Activated naive CD8-positive, alpha-beta T cell treated with anti-CD3 and anti-CD28 coated beads, Interleukin-2, amount 10 ng/mL, durations not matched to agents 7 days and 5 days (primary cell): Measurements from ENCODE around the gene UBAC2. TPM values are rescaled to one million over a fixed set of nuclear protein-coding genes. Genes with fewer than 3 reads are reported as not detected.
A peak's percentile ranks its signal among the peaks of the same experiment; 100 is the strongest.
"Not testable (repeated sequence)": the region's sequence is repeated elsewhere in the genome, so short reads cannot be mapped to it uniquely, and the experiment has no call there.

Source experiments
- ATAC-seq: fragments of 150-1000 bp; cut with Tn5 transposase; one replicate; pipeline ENCODE4 v1.10.0; 2021; ENCODE audit warnings: low read depth, moderate library complexity
- POLR2A ChIA-PET: fragments of 350-600 bp; sonication (Branson Sonifier 250); formaldehyde crosslinking; loops from one replicate; lab custom pipeline; 2021; ENCODE audit warnings: antibody characterized with exemption; lab: Charles Lee
- DNase-seq: peaks from one replicate; pipeline ENCODE4 v3.0.0; 2021
- H3K27ac Mint-ChIP-seq: one replicate; pipeline ENCODE4 v1.8.0; 2022; ENCODE audit warnings: mild to moderate bottlenecking, mixed read lengths
- H3K27me3 Mint-ChIP-seq: one replicate; pipeline ENCODE4 v1.8.0; 2022; ENCODE audit warnings: mild to moderate bottlenecking, moderate library complexity, mixed read lengths
- H3K36me3 Mint-ChIP-seq: one replicate; pipeline ENCODE4 v1.8.0; 2021; ENCODE audit warnings: mild to moderate bottlenecking, mixed read lengths
- H3K4me1 Mint-ChIP-seq: one replicate; pipeline ENCODE4 v1.8.0; 2021; ENCODE audit warnings: mixed read lengths
- H3K4me3 Mint-ChIP-seq: one replicate; pipeline ENCODE4 v1.8.0; 2022; ENCODE audit warnings: mild to moderate bottlenecking, moderate library complexity, mixed read lengths
- H3K9me3 Mint-ChIP-seq: one replicate; pipeline ENCODE4 v1.8.0; 2021; ENCODE audit warnings: mixed read lengths
- total RNA-seq, 2 experiments: library from RNA; stranded (reverse); gene quantifications; one replicate each; pipeline ENCODE4 v1.2.3, GENCODE V29; 2021

Gene UBAC2
- total RNA-seq, 2 experiments from 2014 or later, result 79.1 to 80.8 TPM

DNA sequence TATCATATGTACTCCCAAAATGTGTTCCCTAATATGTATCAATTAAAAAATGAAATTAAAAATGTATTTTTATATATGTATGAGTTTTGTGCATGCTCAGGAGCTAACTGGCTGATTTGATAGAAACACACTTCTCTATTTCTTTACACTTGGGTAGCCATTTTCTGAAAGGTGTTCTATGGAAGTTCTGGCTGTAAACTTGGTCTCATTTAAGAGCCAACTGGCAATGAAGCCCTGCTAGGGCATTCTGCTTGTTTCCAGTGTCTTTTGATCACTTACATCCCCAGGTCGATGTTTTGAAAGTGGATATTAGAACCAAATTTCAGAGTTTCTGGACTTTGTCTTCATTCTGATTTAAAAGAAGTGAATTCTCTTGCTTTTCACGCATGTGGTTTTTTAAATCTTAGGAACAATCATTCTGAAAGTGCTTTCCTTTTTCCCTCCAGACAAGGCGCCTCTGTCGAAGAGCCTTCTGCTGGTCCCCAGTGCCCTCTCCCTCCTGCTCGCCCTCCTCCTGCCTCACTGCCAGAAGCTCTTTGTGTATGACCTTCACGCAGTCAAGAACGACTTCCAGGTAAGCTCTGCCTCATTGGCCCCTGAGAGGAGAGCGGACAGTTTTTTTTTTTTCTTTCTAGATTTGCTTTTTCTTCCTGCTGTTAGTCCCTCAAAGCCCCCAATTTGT is 37.5 kb downstream of the UBAC2 start:
- Mint-ChIP-seq H3K36me3 (peaks cover 38% of the 10 kb centered on the region), H3K4me3 (peak overlapping the region; percentile 89), H3K4me1 (peaks cover 41% of the 10 kb centered on the region), H3K27me3 (no peaks in the 10 kb centered on the region), H3K9me3 (no peaks in the 10 kb centered on the region), H3K27ac (peak overlapping the region; percentile 97)
- ATAC-seq (peak; percentile 85), DNase-seq (no peak)
- POLR2A ChIA-PET, result interaction anchor here (1.0 to 2.3 kb wide), 5 partner anchors 14 to 37 kb away, joined by 3 to 15 read pairs (median 5); partner anchors contain the start of genes GPR18 and UBAC2

DNA sequence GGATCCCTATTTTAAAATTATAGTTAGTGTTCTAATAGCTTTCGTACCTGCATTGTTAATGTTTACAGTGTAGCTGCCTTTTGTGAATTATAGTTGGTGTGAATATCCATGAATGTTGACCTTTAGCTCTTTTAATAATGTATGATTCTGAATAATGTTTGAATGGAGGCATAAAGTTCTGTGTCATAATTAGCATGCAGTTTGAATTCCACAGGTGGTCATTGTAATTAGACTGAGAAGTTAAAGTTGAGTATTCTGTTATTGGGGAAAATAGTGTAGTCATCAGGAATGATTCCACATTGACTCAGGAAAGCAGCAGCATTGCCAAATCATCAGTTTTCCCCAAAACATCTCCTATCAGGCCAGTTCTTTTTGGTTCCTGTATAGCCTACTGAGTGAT is 45.4 kb downstream of the UBAC2 start:
- POLR2A ChIA-PET, result no interaction called here
- no peak for ATAC-seq
- Mint-ChIP-seq H3K36me3 (peaks cover 42% of the 10 kb centered on the region), H3K27me3 (no peaks in the 10 kb centered on the region), H3K9me3 (no peaks in the 10 kb centered on the region), H3K4me3 (no peak overlapping the region), H3K4me1 (peaks cover 12% of the 10 kb centered on the region), H3K27ac (no peak overlapping the region)
- DNase-seq, result no peak

DNA sequence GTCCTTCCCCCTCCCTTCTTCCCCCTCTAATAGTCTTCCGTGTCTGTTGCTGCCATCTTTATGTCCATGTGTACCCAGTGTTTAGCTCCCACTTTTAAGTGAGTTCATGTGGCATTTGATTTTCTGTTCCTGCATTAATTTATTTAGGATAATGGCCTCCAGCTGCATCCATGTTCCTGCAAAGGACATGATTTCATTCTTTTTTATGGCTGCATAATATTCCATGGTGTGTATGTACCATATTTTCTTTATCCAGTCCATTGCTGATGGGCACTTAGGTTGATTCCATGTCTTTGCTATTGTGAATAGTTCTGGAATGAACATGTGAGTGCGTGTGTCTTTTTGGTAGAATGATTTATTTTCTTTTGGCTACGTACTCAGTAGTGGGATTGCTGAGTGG is 48.5 kb downstream of the UBAC2 start:
- H3K9me3 Mint-ChIP-seq, H3K27me3 Mint-ChIP-seq, POLR2A ChIA-PET, DNase-seq, H3K4me3 Mint-ChIP-seq, H3K27ac Mint-ChIP-seq, ATAC-seq: not testable (repeated sequence)
- H3K4me1 Mint-ChIP-seq, result peaks cover 26% of the 10 kb centered on the region
- peaks cover 52% of the 10 kb centered on the region for H3K36me3 Mint-ChIP-seq

DNA sequence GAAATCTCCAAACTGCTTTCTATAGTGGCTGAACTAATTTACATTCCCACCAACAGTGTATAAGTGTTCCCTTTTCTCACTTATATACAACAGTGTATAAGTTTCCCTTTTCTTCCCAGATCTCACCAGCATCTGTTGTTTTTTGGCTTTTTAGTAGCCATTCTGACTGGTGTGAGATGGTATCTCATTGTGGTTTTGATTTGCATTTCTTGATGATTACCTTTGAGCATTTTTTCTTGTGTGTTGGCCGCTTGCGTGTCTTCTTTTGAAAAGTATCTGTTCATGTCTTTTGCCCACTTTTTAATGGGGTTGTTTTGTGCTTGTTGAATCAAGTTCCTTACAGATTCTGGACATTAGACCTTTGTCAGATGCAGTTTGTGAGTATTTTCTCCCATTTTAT is 49.0 kb downstream of the UBAC2 start:
- H3K27me3 Mint-ChIP-seq, H3K4me3 Mint-ChIP-seq, DNase-seq, ATAC-seq, POLR2A ChIA-PET, H3K9me3 Mint-ChIP-seq: not testable (repeated sequence)
- H3K27ac Mint-ChIP-seq, result peak overlapping the region; percentile 5
- H3K36me3 Mint-ChIP-seq, result peaks cover 50% of the 10 kb centered on the region
- peaks cover 27% of the 10 kb centered on the region for H3K4me1 Mint-ChIP-seq

DNA sequence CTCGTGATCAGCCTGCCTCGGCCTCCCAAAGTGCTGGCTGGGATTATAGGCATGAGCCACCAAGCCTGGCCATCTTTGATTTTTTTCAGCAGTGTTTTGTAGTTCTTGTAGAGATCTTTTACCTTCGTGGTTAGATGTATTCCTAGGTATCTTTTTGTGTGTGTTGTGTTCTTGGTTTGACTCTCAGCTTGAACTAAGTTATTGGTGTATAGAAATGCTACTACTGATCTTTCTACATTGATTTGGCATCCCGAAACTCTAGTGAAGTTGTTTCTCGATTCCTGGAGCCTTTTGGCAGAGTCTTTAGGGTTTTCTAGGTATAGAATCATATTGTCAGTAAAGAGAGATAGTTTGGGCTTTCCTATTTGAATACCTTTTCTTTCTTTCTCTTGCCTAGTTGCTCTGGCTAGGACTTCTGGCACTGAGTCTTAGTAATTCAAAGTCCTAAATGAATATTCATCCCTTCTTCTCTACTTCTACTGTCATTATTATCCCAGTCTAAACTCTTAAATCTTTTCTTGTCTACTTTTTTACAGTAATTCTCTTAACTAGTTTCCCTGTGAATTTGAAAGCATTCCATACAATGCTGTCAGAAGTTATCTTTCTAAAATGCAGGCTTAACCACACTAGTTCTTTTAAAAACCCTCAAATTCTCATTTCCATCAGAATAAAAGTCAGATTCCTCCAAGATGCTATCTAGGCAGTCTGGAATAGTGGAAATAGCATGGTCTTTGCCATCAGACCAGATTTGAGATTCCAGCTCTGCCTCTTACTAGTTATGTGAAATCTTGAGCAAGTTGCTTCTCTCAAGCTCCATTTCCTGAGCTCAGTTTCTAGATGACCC is 50.5 kb downstream of the UBAC2 start:
- H3K27me3 Mint-ChIP-seq, result no peaks in the 10 kb centered on the region
- H3K27ac Mint-ChIP-seq, result peak overlapping the region; percentile 19
- ATAC-seq (no peak), DNase-seq (no peak)
- H3K4me1 Mint-ChIP-seq, result peaks cover 38% of the 10 kb centered on the region
- H3K9me3 Mint-ChIP-seq, result no peaks in the 10 kb centered on the region
- POLR2A ChIA-PET, result interaction anchor here (1.2 to 1.3 kb wide), 2 partner anchors 32 to 50 kb away, joined by 4 to 9 read pairs; partner anchors contain the start of gene UBAC2
- no peak overlapping the region for H3K4me3 Mint-ChIP-seq
- H3K36me3 Mint-ChIP-seq, result peaks cover 56% of the 10 kb centered on the region

DNA sequence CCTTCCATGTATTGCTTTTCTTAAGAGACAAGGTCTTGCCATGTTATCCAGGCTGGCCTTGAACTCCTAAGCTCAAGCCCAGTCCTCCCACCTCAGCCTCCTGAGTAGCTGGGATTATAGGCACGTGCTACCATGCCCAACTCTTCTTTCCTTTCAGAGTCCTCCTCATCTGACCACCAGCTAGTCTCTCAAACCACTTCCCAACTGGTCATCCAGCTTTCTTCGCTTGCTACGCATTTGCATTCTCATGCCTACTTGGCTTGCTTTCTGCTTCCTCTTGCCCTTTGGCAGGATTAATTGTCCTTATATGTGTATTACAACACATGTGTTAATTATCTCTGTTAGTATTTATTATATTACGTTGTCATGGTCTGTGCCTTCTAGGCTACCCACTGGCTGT is 51.3 kb downstream of the UBAC2 start:
- no peak for DNase-seq
- H3K27me3 Mint-ChIP-seq, result no peaks in the 10 kb centered on the region
- peaks cover 40% of the 10 kb centered on the region for H3K4me1 Mint-ChIP-seq
- H3K4me3 Mint-ChIP-seq, result no peak overlapping the region
- H3K9me3 Mint-ChIP-seq, result no peaks in the 10 kb centered on the region
- peaks cover 58% of the 10 kb centered on the region for H3K36me3 Mint-ChIP-seq
- no peak for ATAC-seq
- peak overlapping the region; percentile 19 for H3K27ac Mint-ChIP-seq
- POLR2A ChIA-PET, result interaction anchor here (1.2 to 1.3 kb wide), 2 partner anchors 33 to 51 kb away, joined by 4 to 9 read pairs; partner anchors contain the start of gene UBAC2

DNA sequence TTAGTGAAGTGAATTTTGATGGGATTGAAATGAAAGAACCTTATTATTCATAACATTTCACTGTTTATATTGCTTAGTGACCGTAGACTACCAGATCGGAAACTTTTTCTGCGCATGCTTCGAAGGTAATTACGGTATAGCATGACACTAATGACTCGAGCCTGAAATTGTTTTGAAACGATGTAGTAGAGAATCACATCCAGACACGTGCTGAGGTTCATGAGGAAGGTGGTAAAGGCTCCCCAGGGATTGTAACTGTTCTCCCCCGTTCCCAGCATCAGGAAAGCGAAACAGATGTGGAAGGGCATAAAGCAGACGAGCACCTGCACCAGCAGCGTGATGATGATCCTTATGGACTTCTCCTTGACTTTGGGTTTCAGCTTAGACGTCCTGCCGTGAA is 54.2 kb downstream of the UBAC2 start:
- no peak for DNase-seq
- Mint-ChIP-seq H3K36me3 (peaks cover 49% of the 10 kb centered on the region), H3K27ac (peak overlapping the region; percentile 15), H3K4me1 (peaks cover 49% of the 10 kb centered on the region), H3K4me3 (peak overlapping the region; percentile 86), H3K27me3 (no peaks in the 10 kb centered on the region), H3K9me3 (no peaks in the 10 kb centered on the region)
- no peak for ATAC-seq
- POLR2A ChIA-PET, result interaction anchor here (1.8 to 4.4 kb wide), 2 partner anchors 40 to 52 kb away, joined by 7 to 106 read pairs; partner anchors contain the start of gene UBAC2

DNA sequence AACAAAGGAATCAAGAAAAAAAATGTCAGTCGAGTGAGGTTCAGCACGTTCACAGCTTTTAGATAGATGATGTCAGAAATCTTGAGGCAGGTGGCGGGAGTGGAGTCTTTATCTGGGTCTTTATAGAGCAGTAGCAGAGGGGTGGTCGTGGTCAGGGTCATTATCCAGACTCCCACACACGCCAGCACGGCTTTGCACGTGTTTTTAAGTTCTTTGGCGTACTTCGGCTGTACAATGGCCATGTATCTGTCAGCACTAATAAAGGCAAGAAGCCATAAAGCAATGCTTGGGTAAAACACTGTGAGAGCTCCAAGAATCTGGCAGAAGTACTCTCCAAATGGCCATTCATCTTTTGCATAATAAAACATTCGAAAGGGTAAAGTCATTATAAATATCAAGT is 54.6 kb downstream of the UBAC2 start:
- DNase-seq (no peak), ATAC-seq (no peak)
- POLR2A ChIA-PET, result interaction anchor here (0.8 to 4.4 kb wide), 4 partner anchors 37 to 79 kb away, joined by 5 to 106 read pairs (median 6); partner anchors contain the start of gene UBAC2
- Mint-ChIP-seq H3K4me1 (peaks cover 51% of the 10 kb centered on the region), H3K4me3 (peak overlapping the region; percentile 86), H3K9me3 (no peaks in the 10 kb centered on the region), H3K36me3 (peaks cover 49% of the 10 kb centered on the region), H3K27ac (peak overlapping the region; percentile 15), H3K27me3 (no peaks in the 10 kb centered on the region)

DNA sequence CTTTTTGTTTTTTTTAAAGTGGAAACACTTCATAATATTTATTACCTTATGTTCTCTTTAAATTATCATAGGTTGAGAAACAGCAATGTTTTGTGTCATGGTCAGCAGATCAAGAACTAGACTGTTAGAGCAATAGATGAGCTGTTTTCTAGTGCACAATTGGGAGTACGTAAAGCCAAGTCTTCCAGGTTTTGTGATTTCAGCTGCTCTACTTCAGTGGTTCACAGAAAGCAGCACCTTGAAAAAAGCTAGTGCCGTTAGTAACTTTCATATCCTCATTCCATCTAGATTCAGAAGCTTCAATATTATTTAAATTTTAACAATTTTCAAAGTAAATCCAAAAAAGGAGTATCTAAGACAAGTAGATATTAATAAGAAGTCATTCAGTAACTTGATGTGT is 55.6 kb downstream of the UBAC2 start:
- no peak for DNase-seq
- Mint-ChIP-seq H3K9me3 (no peaks in the 10 kb centered on the region), H3K4me3 (peak overlapping the region; percentile 86), H3K27ac (peak overlapping the region; percentile 85), H3K4me1 (peaks cover 52% of the 10 kb centered on the region), H3K36me3 (peaks cover 42% of the 10 kb centered on the region), H3K27me3 (no peaks in the 10 kb centered on the region)
- no peak for ATAC-seq
- POLR2A ChIA-PET, result interaction anchor here (0.8 to 4.4 kb wide), 5 partner anchors 13 to 80 kb away, joined by 3 to 106 read pairs (median 6); partner anchors contain the start of gene UBAC2

DNA sequence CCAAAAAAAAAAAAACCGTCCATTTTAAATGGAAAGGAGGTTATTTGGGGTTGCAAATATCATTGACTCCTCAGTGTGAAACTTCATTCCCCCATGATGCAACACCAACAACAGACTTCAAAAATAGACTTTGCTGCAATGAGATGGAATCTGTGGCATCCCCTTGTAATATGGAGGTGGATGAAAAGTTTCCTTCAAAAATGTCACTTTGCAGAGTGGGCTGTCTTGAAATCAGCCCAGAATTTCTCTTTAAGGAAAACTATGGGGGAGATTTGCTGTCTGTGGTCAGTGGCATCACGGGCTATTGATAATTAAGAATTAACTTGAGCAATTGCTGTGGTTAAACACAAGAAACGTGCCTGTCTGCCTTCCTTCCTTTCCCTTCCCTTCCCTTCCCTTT is 56.1 kb downstream of the UBAC2 start:
- no peaks in the 10 kb centered on the region for H3K9me3 Mint-ChIP-seq
- peaks cover 42% of the 10 kb centered on the region for H3K36me3 Mint-ChIP-seq
- H3K4me3 Mint-ChIP-seq, result peak overlapping the region; percentile 86
- ATAC-seq, result no peak
- H3K27me3 Mint-ChIP-seq, result no peaks in the 10 kb centered on the region
- peak overlapping the region; percentile 85 for H3K27ac Mint-ChIP-seq
- peaks cover 51% of the 10 kb centered on the region for H3K4me1 Mint-ChIP-seq
- POLR2A ChIA-PET, result interaction anchor here (1.3 to 4.4 kb wide), 7 partner anchors 14 to 54 kb away, joined by 3 to 106 read pairs (median 7); partner anchors contain the start of gene UBAC2
- DNase-seq, result no peak

DNA sequence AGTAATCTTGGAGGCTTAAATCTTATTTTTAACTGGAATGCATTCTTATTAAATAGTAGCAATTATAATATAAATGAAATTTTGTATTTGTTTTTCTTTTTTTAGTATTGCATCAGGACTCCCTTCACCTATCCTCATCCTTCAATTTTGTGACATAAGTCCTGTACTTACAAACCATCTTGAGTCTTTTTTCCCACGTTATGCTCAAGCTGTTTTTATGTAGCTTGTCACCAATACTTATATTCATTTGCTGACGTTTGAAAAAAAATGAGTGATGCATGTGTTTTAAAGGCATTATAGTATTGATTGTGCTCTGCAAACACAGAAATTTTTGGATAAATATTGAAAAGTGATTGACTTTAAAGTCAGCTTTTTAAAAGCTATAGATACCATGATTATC is 56.6 kb downstream of the UBAC2 start:
- H3K27ac Mint-ChIP-seq, result peak overlapping the region; percentile 81
- H3K4me1 Mint-ChIP-seq, result peaks cover 45% of the 10 kb centered on the region
- ATAC-seq (no peak), DNase-seq (no peak)
- H3K36me3 Mint-ChIP-seq, result peaks cover 36% of the 10 kb centered on the region
- no peaks in the 10 kb centered on the region for H3K9me3 Mint-ChIP-seq
- H3K4me3 Mint-ChIP-seq, result peak overlapping the region; percentile 86
- H3K27me3 Mint-ChIP-seq, result no peaks in the 10 kb centered on the region
- POLR2A ChIA-PET, result interaction anchor here (1.2 to 4.4 kb wide), 7 partner anchors 18 to 170 kb away, joined by 3 to 106 read pairs (median 7); partner anchors contain the start of gene UBAC2

DNA sequence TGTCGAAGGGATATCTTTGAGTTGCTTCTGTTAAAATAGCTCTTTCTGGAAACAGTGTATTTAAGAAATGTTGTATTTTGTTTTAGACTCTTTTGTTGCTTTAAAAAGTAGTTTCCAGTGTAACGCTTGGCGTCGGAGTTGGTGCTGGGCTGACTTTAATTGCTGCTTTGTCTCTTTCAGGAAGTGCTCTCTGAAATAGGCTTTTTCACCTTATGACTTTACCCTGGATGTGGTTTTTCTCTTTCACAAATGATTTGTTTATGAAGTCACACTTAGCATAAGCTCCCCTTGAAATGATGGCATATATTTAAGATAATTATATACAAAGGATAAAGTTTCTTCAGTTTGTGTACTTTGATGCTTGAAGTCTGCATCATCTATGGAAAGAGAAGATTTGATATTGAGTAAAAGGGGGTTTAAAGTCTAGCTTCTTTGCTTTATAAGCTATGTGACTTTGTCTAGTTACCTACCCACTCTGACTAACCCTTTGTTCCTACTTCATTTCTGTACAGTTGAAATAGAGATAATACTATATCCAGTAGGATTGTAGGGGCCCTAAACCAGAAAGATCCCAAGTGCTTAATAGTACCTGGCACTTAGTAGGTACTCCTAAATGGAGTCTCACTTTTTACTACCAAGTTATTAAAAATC is 57.7 kb downstream of the UBAC2 start, which contains the start of gene GPR18:
Gene GPR18 (minus strand): TSS at position 170 of the 651 bp plus-strand sequence. CDS start 2,507 bp downstream, outside the sequence.
- DNase-seq (no peak), ATAC-seq (peak; percentile 87)
- POLR2A ChIA-PET, result interaction anchor here (0.6 to 4.4 kb wide), 11 partner anchors 17 to 1330 kb away, joined by 3 to 106 read pairs (median 5); partner anchors contain the start of gene UBAC2
- Mint-ChIP-seq H3K4me1 (peaks cover 48% of the 10 kb centered on the region), H3K9me3 (no peaks in the 10 kb centered on the region), H3K4me3 (peak within 1 kb of the TSS; percentile 90), H3K27ac (peak within 1 kb of the TSS; percentile 94), H3K27me3 (no peaks in the 10 kb centered on the region), H3K36me3 (peaks cover 36% of the 10 kb centered on the region)
